H1 (cell line): ENCODE results near the gene COL6A2. TPM values are rescaled to one million over a fixed set of nuclear protein-coding genes. Genes with fewer than 3 reads are reported as not detected.

Experiments used
- CTCF ChIA-PET: fragments of 300-600 bp; sonication (Branson Sonifier 250); formaldehyde crosslinking; loops from one replicate; lab custom pipeline; 2021; ENCODE audit not compliant: partially characterized antibody; lab: Charles Lee
- POLR2A ChIA-PET: fragments of 300-600 bp; sonication (Branson Sonifier 250); formaldehyde crosslinking; loops from one replicate; lab custom pipeline; 2021; ENCODE audit warnings: inconsistent platforms; ENCODE audit not compliant: partially characterized antibody; lab: Charles Lee
- DNase-seq, 2 experiments: peaks; one replicate each; pipeline versions ENCODE4 v3.0.0 to v3.0.0-alpha.2; 2010 to 2022; ENCODE audit warnings: low spot score in 2 of 2, low read depth in 1 of 2, mixed read lengths in 1 of 2
- FAIRE-seq: peaks from 2 replicates; lab custom pipeline; 2011; peaks lifted over from hg19 to GRCh38; lab: Jason Lieb, UNC
- H2AFZ ChIP-seq: 2 replicates; pipeline ENCODE4 v1.8.1; 2012; ENCODE audit warnings: low read length, inconsistent platforms
- H2AK5ac ChIP-seq: 2 replicates; pipeline ENCODE4 v1.6.1; 2013; ENCODE audit warnings: low read depth, low read length
- H2BK120ac ChIP-seq: replicated peaks from 2 replicates; pipeline ENCODE3; 2013; ENCODE audit warnings: low read depth, low read length, inconsistent platforms
- H2BK12ac ChIP-seq: 2 replicates; pipeline ENCODE4 v1.6.1; 2013; ENCODE audit warnings: low read depth, low read length
- H2BK15ac ChIP-seq: 2 replicates; pipeline ENCODE4 v1.6.1; 2013; ENCODE audit warnings: low read length
- H2BK20ac ChIP-seq: 2 replicates; pipeline ENCODE4 v1.6.1; 2013; ENCODE audit warnings: low read length
- H2BK5ac ChIP-seq: 2 replicates; pipeline ENCODE4 v1.6.1; 2013; ENCODE audit warnings: low read depth, low read length
- H3K14ac ChIP-seq: 2 replicates; pipeline ENCODE4 v1.6.1; 2013; ENCODE audit warnings: inconsistent platforms; ENCODE audit not compliant: insufficient read length
- H3K18ac ChIP-seq: 2 replicates; pipeline ENCODE4 v1.6.1; 2013; ENCODE audit warnings: low read length; ENCODE audit errors: extremely low read depth
- H3K23ac ChIP-seq: 2 replicates; pipeline ENCODE4 v1.6.1; 2013; ENCODE audit warnings: inconsistent platforms; ENCODE audit not compliant: insufficient read length
- H3K23me2 ChIP-seq: 2 replicates; pipeline ENCODE4 v1.6.1; 2013; ENCODE audit warnings: low read depth, low read length
- H3K27ac ChIP-seq: 2 replicates; pipeline ENCODE4 v1.6.1; 2011; ENCODE audit warnings: low read depth, low read length, inconsistent platforms
- H3K27me3 ChIP-seq, 4 experiments: replicated peaks in 1 of 4; 1 replicate in 1 of 4; 2 replicates in 3 of 4; pipeline versions ENCODE4 v1.6.1 to v1.8.1; 2011 to 2013; ENCODE audit warnings: low read length in 3 of 4, mild to moderate bottlenecking in 3 of 4, inconsistent platforms in 2 of 4, mixed read lengths in 2 of 4, moderate library complexity in 1 of 4; ENCODE audit not compliant: control insufficient read depth in 3 of 4, insufficient read depth in 3 of 4; ENCODE audit errors: extremely low read depth in 1 of 4
- H3K36me3 ChIP-seq, 4 experiments: 2 replicates each; pipeline versions ENCODE4 v1.6.1 to v1.8.1; 2011 to 2013; ENCODE audit warnings: mild to moderate bottlenecking in 4 of 4, low read length in 3 of 4, moderate library complexity in 2 of 4, control low read depth in 1 of 4, inconsistent platforms in 1 of 4; ENCODE audit not compliant: insufficient read depth in 4 of 4, control insufficient read depth in 2 of 4
- H3K4ac ChIP-seq: replicated peaks from 2 replicates; pipeline ENCODE3; 2013; ENCODE audit warnings: low read length, low read depth, mixed read lengths, inconsistent platforms; ENCODE audit not compliant: insufficient read length
- H3K4me1 ChIP-seq, 4 experiments: replicated peaks in 1 of 4; 1 replicate in 1 of 4; 2 replicates in 3 of 4; pipeline versions ENCODE4 v1.6.1 to v1.8.1; 2011 to 2013; ENCODE audit warnings: low read length in 3 of 4, inconsistent platforms in 2 of 4, mixed read lengths in 1 of 4; ENCODE audit not compliant: insufficient read depth in 4 of 4, control insufficient read depth in 3 of 4
- H3K4me2 ChIP-seq, 2 experiments: 2 replicates each; pipeline versions ENCODE4 v1.6.1 to v1.8.1; 2011 to 2013; ENCODE audit warnings: low read depth in 2 of 2, low read length in 2 of 2, control low read depth in 1 of 2, inconsistent platforms in 1 of 2, mild to moderate bottlenecking in 1 of 2; ENCODE audit not compliant: insufficient read depth in 1 of 2
- H3K4me3 ChIP-seq, 4 experiments: fragments of 200-600, 300-600 bp in 1 of 4; sonication (generic), shearing (Covaris generic), sonication (Bioruptor Twin) in 1 of 4; 2 replicates each; pipeline versions ENCODE4 v1.5.1 to v1.8.1; 2011 to 2016; ENCODE audit warnings: low read length in 4 of 4, low read depth in 3 of 4, control low read depth in 2 of 4, inconsistent platforms in 2 of 4, mild to moderate bottlenecking in 2 of 4, mixed read lengths in 1 of 4, moderate library complexity in 1 of 4; ENCODE audit not compliant: insufficient read depth in 2 of 4; ENCODE audit errors: extremely low read depth in 1 of 4
- H3K56ac ChIP-seq: replicated peaks from 2 replicates; pipeline ENCODE3; 2013; ENCODE audit warnings: low read depth, mild to moderate bottlenecking, mixed read lengths, low read length, inconsistent platforms; ENCODE audit not compliant: insufficient read length
- H3K79me1 ChIP-seq: 2 replicates; pipeline ENCODE4 v1.6.1; 2013; ENCODE audit warnings: low read depth, low read length, control low read depth
- H3K79me2 ChIP-seq, 2 experiments: 2 replicates each; pipeline versions ENCODE4 v1.6.1 to v1.8.1; 2012 to 2013; ENCODE audit warnings: low read length in 2 of 2, mild to moderate bottlenecking in 2 of 2, inconsistent platforms in 1 of 2; ENCODE audit not compliant: insufficient read depth in 2 of 2, control insufficient read depth in 1 of 2
- H3K9ac ChIP-seq, 4 experiments: replicated peaks in 1 of 4; 1 replicate in 1 of 4; 2 replicates in 3 of 4; pipeline versions ENCODE4 v1.6.1 to v1.8.1; 2011 to 2013; ENCODE audit warnings: low read depth in 3 of 4, low read length in 3 of 4, control low read depth in 2 of 4, mild to moderate bottlenecking in 2 of 4, moderate library complexity in 2 of 4, inconsistent platforms in 1 of 4; ENCODE audit errors: extremely low read depth in 1 of 4
- H3K9me3 ChIP-seq, 2 experiments: 2 replicates each; pipeline versions ENCODE4 v1.6.1 to v1.8.1; 2012 to 2013; ENCODE audit warnings: mild to moderate bottlenecking in 2 of 2, moderate library complexity in 2 of 2, control low read depth in 1 of 2, inconsistent platforms in 1 of 2, low read depth in 1 of 2, low read length in 1 of 2, mixed read lengths in 1 of 2; ENCODE audit not compliant: insufficient read depth in 2 of 2
- H4K20me1 ChIP-seq, 2 experiments: replicated peaks in 1 of 2; 2 replicates each; pipeline versions ENCODE3 to v1.8.1; 2011 to 2013; ENCODE audit warnings: inconsistent platforms in 2 of 2, low read length in 2 of 2, mild to moderate bottlenecking in 1 of 2; ENCODE audit not compliant: insufficient read depth in 2 of 2, control insufficient read depth in 1 of 2
- H4K5ac ChIP-seq: 2 replicates; pipeline ENCODE4 v1.6.1; 2013; ENCODE audit warnings: low read length, low read depth, mixed read lengths, inconsistent platforms; ENCODE audit not compliant: insufficient read length
- H4K8ac ChIP-seq: 2 replicates; pipeline ENCODE4 v1.8.0; 2013; ENCODE audit warnings: mild to moderate bottlenecking, moderate library complexity, low read length, inconsistent platforms; ENCODE audit not compliant: insufficient read depth; ENCODE audit errors: extremely low read depth
- H4K91ac ChIP-seq: replicated peaks from 2 replicates; pipeline ENCODE3; 2013; ENCODE audit warnings: low read length, mixed read lengths, inconsistent platforms; ENCODE audit not compliant: insufficient read length
- ASH2L ChIP-seq: fragments of 200-600, 300-600 bp; sonication (generic); IDR thresholded peaks from one replicate; pipeline ENCODE4 v1.7.1; 2017; ENCODE audit warnings: low read length
- ATF3 ChIP-seq: IDR thresholded peaks from 2 replicates; pipeline ENCODE4 v1.6.1; 2011; ENCODE audit warnings: low read depth, mild to moderate bottlenecking, low read length; ENCODE audit not compliant: insufficient read depth
- E2F6 ChIP-seq: IDR thresholded peaks from 2 replicates; pipeline ENCODE4 v1.6.1; 2012; ENCODE audit warnings: inconsistent platforms
- GTF2F1 ChIP-seq: IDR thresholded peaks from 2 replicates; pipeline ENCODE4 v1.6.1; 2012; ENCODE audit warnings: low read depth, low read length, improper control_type of control experiment, borderline replicate concordance
- JUN ChIP-seq: IDR thresholded peaks from 2 replicates; pipeline ENCODE4 v1.6.1; 2011; ENCODE audit warnings: low read depth, mild to moderate bottlenecking, improper control_type of control experiment, low read length
- MAFK ChIP-seq: IDR thresholded peaks from 2 replicates; pipeline ENCODE4 v1.6.1; 2012; ENCODE audit warnings: low read depth, mild to moderate bottlenecking, improper control_type of control experiment, low read length
- POLR2A ChIP-seq, 2 experiments: IDR thresholded peaks; 1 replicate in 1 of 2; 2 replicates in 1 of 2; pipeline ENCODE4 v1.6.1; 2011; ENCODE audit warnings: low read depth in 2 of 2, low read length in 2 of 2, mild to moderate bottlenecking in 2 of 2; ENCODE audit errors: control extremely low read depth in 1 of 2
- RFX5 ChIP-seq: IDR thresholded peaks from 2 replicates; pipeline ENCODE4 v1.6.1; 2011; ENCODE audit warnings: low read depth, low read length, improper control_type of control experiment, borderline replicate concordance
- SIN3A ChIP-seq, 2 experiments: IDR thresholded peaks in 1 of 2; conservative IDR thresholded peaks in 1 of 2; 2 replicates each; pipeline ENCODE4 v1.6.1; 2011 to 2012; ENCODE audit warnings: low read length in 2 of 2, improper control_type of control experiment in 1 of 2, low read depth in 1 of 2, mild to moderate bottlenecking in 1 of 2
- YY1 ChIP-seq: IDR thresholded peaks from 2 replicates; pipeline ENCODE4 v1.6.1; 2011; ENCODE audit warnings: low read depth, mild to moderate bottlenecking, low read length
- WGBS, 2 experiments: shearing (Covaris generic) in 1 of 2; methylation state at CpG; one replicate each; pipeline versions ENCODE4 v1.1.6 to v1.1.7; 2013 to 2015; ENCODE audit warnings: low lambda C conversion rate in 2 of 2, mixed read lengths in 2 of 2, inconsistent platforms in 1 of 2, low coverage in 1 of 2, missing lambda C conversion rate in 1 of 2; ENCODE audit not compliant: insufficient replicate concordance in 2 of 2, insufficient coverage in 1 of 2, insufficient read length in 1 of 2; ENCODE audit errors: extremely low coverage in 1 of 2, missing lambda C conversion rate in 1 of 2; 5-methylcytosine and 5-hydroxymethylcytosine counted together
- polyA plus RNA-seq, 7 experiments: library from polyadenylated mRNA; depleted of rRNA in 3 of 7; stranded (reverse) in 5 of 7; unstranded in 2 of 7; fragments of >200 nt in 5 of 7; fragments of 200-250 nt in 2 of 7; gene quantifications; 1 replicate in 5 of 7; 2 replicates in 1 of 7; 4 replicates in 1 of 7; pipeline versions ENCODE4 v1.2.1 to v1.2.3, GENCODE V29; 2011 to 2013; ENCODE audit warnings: missing spikeins in 2 of 7, mixed read lengths in 2 of 7
- total RNA-seq: library from RNA; stranded (reverse); fragmentation: NEBNext Ultra II Directional; extraction: Animal tissue kit (Norgen Biotek cat#: 25700); gene quantifications from 2 replicates; pipeline ENCODE4 v1.2.1, GENCODE V29; 2021

Gene COL6A2
- total and polyA plus RNA-seq, 2 of the 8 experiments (the other 6 are each of a cell fraction or from before 2014, with no cell fraction given), result 60.1 to 62.7 TPM

GRCh38 chr21:46122758-46123683, 25.1 kb downstream of the COL6A2 start:
- TF ChIP-seq SIN3A (conservative IDR thresholded peaks at IDR 0.05 in 1 of 2, IDR thresholded peaks at IDR 0.05 in 1 of 2; ENCODE audit: low read depth in 1 of 2, low read length in 2 of 2), result no peak
- TF ChIP-seq GTF2F1, result no peak
- TF ChIP-seq POLR2A (IDR thresholded peaks at IDR 0.05; ENCODE audit: control extremely low read depth in 1 of 2, low read depth in 2 of 2, low read length in 2 of 2), result no peak
- no peak for TF ChIP-seq ATF3
- no peak for TF ChIP-seq E2F6
- TF ChIP-seq ASH2L, result no peak
- TF ChIP-seq MAFK, result no peak
- no peak for TF ChIP-seq RFX5
- TF ChIP-seq YY1, result no peak
- no peak for TF ChIP-seq JUN
- TF ChIP-seq, all 59 proteins: peak for 0
- H3K4me2 ChIP-seq, result no peak overlapping the region
- H2BK15ac ChIP-seq, result no peak overlapping the region
- no peak overlapping the region for H2AFZ ChIP-seq
- no peaks in the 10 kb centered on the region for H3K9me3 ChIP-seq
- H3K4me1 ChIP-seq, result peaks cover 0 to under 1% (median 0%) of the 10 kb centered on the region in 4 experiments; a peak in 1 of 7 replicates
- no peak overlapping the region for H2BK20ac ChIP-seq
- no peak overlapping the region for H4K5ac ChIP-seq
- no peak overlapping the region for H3K18ac ChIP-seq
- H3K27ac ChIP-seq, result no peak overlapping the region
- no peak overlapping the region for H3K14ac ChIP-seq
- peaks cover 0 to 12% of the 10 kb centered on the region in 2 experiments for H4K20me1 ChIP-seq
- H3K4me3 ChIP-seq, result no peak overlapping the region
- peaks cover 2 to 26% (median 3%) of the 10 kb centered on the region in 4 experiments; a peak in 4 of 8 replicates for H3K36me3 ChIP-seq
- no peak overlapping the region for H2BK5ac ChIP-seq
- H3K9ac ChIP-seq, result no peak overlapping the region
- POLR2A ChIA-PET, result interaction anchor here (0.6 kb wide), 2 partner anchors 14 to 141 kb away, joined by 3 read pairs; no protein-coding TSS in a partner anchor
- FAIRE-seq (no peak), DNase-seq (no peak)
- H3K23me2 ChIP-seq, result peaks cover 7% of the 10 kb centered on the region; the same call in 1 of the 2 replicates
- H3K79me2 ChIP-seq, result no peaks in the 10 kb centered on the region
- no peaks in the 10 kb centered on the region for H3K79me1 ChIP-seq
- no peak overlapping the region for H3K4ac ChIP-seq
- 94% methylated on average over 9 of the region's 12 CpGs; no CpG with 5 or more reads in 1 of the 2 experiments for WGBS, 2 experiments
- H2AK5ac ChIP-seq, result no peak overlapping the region
- H4K8ac ChIP-seq, result no peak overlapping the region
- no peak overlapping the region for H2BK12ac ChIP-seq
- no peak overlapping the region for H3K56ac ChIP-seq
- no peak overlapping the region for H3K23ac ChIP-seq
- H4K91ac ChIP-seq, result no peak overlapping the region
- CTCF ChIA-PET, result interaction anchor here (0.6 to 1.1 kb wide), 2 partner anchors 13 to 20 kb away, joined by 4 read pairs; no protein-coding TSS in a partner anchor
- no peaks in the 10 kb centered on the region for H3K27me3 ChIP-seq
- no peak overlapping the region for H2BK120ac ChIP-seq
